Measurements from ENCODE around the gene KRT10.
"Not testable (repeated sequence)": the region's sequence is repeated elsewhere in the genome, so short reads cannot be mapped to it uniquely, and the experiment has no call there.

KRT10 gene

GRCh38 chr17:40859536-40859935 is 37.1 kb upstream of the KRT10 start:
- H3K4me3 ChIP-seq (ENCODE audit: low read length): no peak overlapping the region
- TF ChIP-seq CTCF (conservative IDR thresholded peaks at IDR 0.05; ENCODE audit: low read depth, low read length): no peak
- DNase-seq (ENCODE audit: low read depth): peak; percentile 7

GRCh38 chr17:40858667-40859066 is 36.3 kb upstream of the KRT10 start:
- H3K4me3 ChIP-seq (ENCODE audit: low read length); DNase-seq (ENCODE audit: low read depth): not testable (repeated sequence)

GRCh38 chr17:40857535-40857934 is 35.1 kb upstream of the KRT10 start:
- H3K4me3 ChIP-seq (ENCODE audit: low read length): no peak overlapping the region
- no peak for TF ChIP-seq CTCF (conservative IDR thresholded peaks at IDR 0.05; ENCODE audit: low read depth, low read length)
- DNase-seq (ENCODE audit: low read depth): no peak

- DNase-seq (ENCODE audit: low read depth): peak; percentile 39
- no peak overlapping the region for H3K4me3 ChIP-seq (ENCODE audit: low read length)
- no peak for TF ChIP-seq CTCF (conservative IDR thresholded peaks at IDR 0.05; ENCODE audit: low read depth, low read length)
Measured at GRCh38 chr17:40854175-40854814, 31.9 kb upstream of the KRT10 start.

- no peak for TF ChIP-seq CTCF (conservative IDR thresholded peaks at IDR 0.05; ENCODE audit: low read depth, low read length)
- DNase-seq (ENCODE audit: low read depth): no peak
- H3K4me3 ChIP-seq (ENCODE audit: low read length): no peak overlapping the region
Measured at GRCh38 chr17:40852364-40852763, 29.9 kb upstream of the KRT10 start.

GRCh38 chr17:40850293-40850972 is 28.0 kb upstream of the KRT10 start:
- TF ChIP-seq CTCF (conservative IDR thresholded peaks at IDR 0.05; ENCODE audit: low read depth, low read length): no peak
- DNase-seq (ENCODE audit: low read depth): no peak
- no peak overlapping the region for H3K4me3 ChIP-seq (ENCODE audit: low read length)

- DNase-seq (ENCODE audit: low read depth): no peak
- no peak overlapping the region for H3K4me3 ChIP-seq (ENCODE audit: low read length)
- no peak for TF ChIP-seq CTCF (conservative IDR thresholded peaks at IDR 0.05; ENCODE audit: low read depth, low read length)
Measured at GRCh38 chr17:40849723-40850122, 27.3 kb upstream of the KRT10 start.

Measured in retinal pigment epithelial cell (primary cell).